ENCODE results near the gene LRRC63. TPM values are rescaled to one million over a fixed set of nuclear protein-coding genes. Genes with fewer than 3 reads are reported as not detected.
"Not testable (repeated sequence)": the region's sequence is repeated elsewhere in the genome, so short reads cannot be mapped to it uniquely, and the experiment has no call there.

Gene LRRC63
- total and polyA plus RNA-seq, 2 of the 4 experiments (the other 2 are of a cell fraction): not detected

GRCh38 chr13:46283912-46284824 lies 72.4 kb downstream of the LRRC63 start:
- H3K9me1 ChIP-seq (ENCODE audit: insufficient read depth, low read length); intact Hi-C loops (cut with micrococcal nuclease); H3K9me3 ChIP-seq (ENCODE audit: control insufficient read depth, insufficient read depth, low read length); H2AK9ac ChIP-seq (replicated peaks; ENCODE audit: low read depth, low read length, poor library complexity); H3K4me1 ChIP-seq (ENCODE audit: control insufficient read depth, insufficient read depth, low read length); H3K27ac ChIP-seq (ENCODE audit: insufficient read depth, low read length); H3K23ac ChIP-seq (ENCODE audit: low read depth, low read length); H4K5ac ChIP-seq (ENCODE audit: low read depth, low read length); H4K20me1 ChIP-seq (ENCODE audit: insufficient read depth, low read length); dilution Hi-C loops (cut with HindIII; ENCODE audit: low sequenced_read_pairs, unreplicated experiment); H4K8ac ChIP-seq (ENCODE audit: low read depth in 2 of 2, low read length in 2 of 2); BruUV-seq (replicated peaks); H2BK15ac ChIP-seq (ENCODE audit: low read depth, low read length); H3K56ac ChIP-seq (ENCODE audit: extremely low read depth, insufficient read depth, low read length); H3K79me1 ChIP-seq (ENCODE audit: low read depth in 1 of 2, low read length in 2 of 2); H3K4me2 ChIP-seq (ENCODE audit: low read depth, low read length); H3K27me3 ChIP-seq (ENCODE audit: control insufficient read depth, insufficient read depth, low read length); H3K36me3 ChIP-seq (ENCODE audit: control insufficient read depth, insufficient read depth, low read length); in situ Hi-C loops (cut with MboI; ENCODE audit: low sequenced_read_pairs); H3K4ac ChIP-seq (ENCODE audit: low read depth, low read length); H2BK5ac ChIP-seq (ENCODE audit: low read depth, low read length, poor library complexity, severe bottlenecking); H3K14ac ChIP-seq (replicated peaks; ENCODE audit: low read depth, low read length); H2BK120ac ChIP-seq (ENCODE audit: low read depth, low read length); CTCF ChIA-PET; DNase-seq; H3K9ac ChIP-seq (ENCODE audit: low read depth, low read length); ATAC-seq (ENCODE audit: low read depth); H2AFZ ChIP-seq (replicated peaks; ENCODE audit: low read length, poor library complexity); H2AK5ac ChIP-seq (ENCODE audit: low read depth, low read length); POLR2A ChIA-PET (ENCODE audit: unreplicated experiment); H2BK20ac ChIP-seq (ENCODE audit: low read depth, low read length); H3K18ac ChIP-seq (ENCODE audit: low read depth, low read length); H4K91ac ChIP-seq (ENCODE audit: insufficient read depth, low read depth, low read length); H3K4me3 ChIP-seq (ENCODE audit: insufficient read depth, low read depth, low read length): not testable (repeated sequence)
- no CpG with 5 or more reads among the region's 16 CpGs for WGBS, 2 experiments (ENCODE audit: extremely low coverage in 2 of 2, insufficient read length in 1 of 2)
